SK-N-SH (cell line): Measurements from ENCODE around the gene CTSZ. TPM values are rescaled to one million over a fixed set of nuclear protein-coding genes. Genes with fewer than 3 reads are reported as not detected.
A peak's percentile ranks its signal among the peaks of the same experiment; 100 is the strongest.
"Not testable (repeated sequence)": the region's sequence is repeated elsewhere in the genome, so short reads cannot be mapped to it uniquely, and the experiment has no call there.

Experiments
- CTCF ChIA-PET: fragments of 300-600, 350-600 bp; formaldehyde crosslinking; extraction: SDS; loops from one replicate; lab custom pipeline; 2021; lab: Yijun Ruan, JAX
- POLR2A ChIA-PET: fragments of 350-600 bp; sonication (Branson Sonifier 250); formaldehyde crosslinking; extraction: SDS; loops from one replicate; lab custom pipeline; 2020; ENCODE audit warnings: antibody characterized with exemption, inconsistent platforms; lab: Yijun Ruan, JAX
- DNase-seq: peaks from one replicate; pipeline ENCODE4 v3.0.0; 2012
- H2AFZ ChIP-seq: fragments of 200-600 bp; sonication (generic); 2 replicates; pipeline ENCODE4 v1.8.1; 2016; ENCODE audit warnings: antibody characterized with exemption, mild to moderate bottlenecking, low read depth
- H3F3A ChIP-seq: fragments of 200-600 bp; sonication (generic); replicated peaks from 2 replicates; pipeline ENCODE3; 2016; ENCODE audit warnings: antibody characterized with exemption, mild to moderate bottlenecking; ENCODE audit not compliant: insufficient read depth
- H3K27ac ChIP-seq, 2 experiments: fragments of 200-500 bp in 1 of 2; fragments of 200-600 bp in 1 of 2; sonication (Bioruptor generic) in 1 of 2; sonication (generic), shearing (Covaris generic) in 1 of 2; 2 replicates each; pipeline versions ENCODE4 v1.5.1 to v1.6.1; 2014 to 2016; ENCODE audit warnings: low read depth in 2 of 2, inconsistent platforms in 1 of 2, low read length in 1 of 2, mild to moderate bottlenecking in 1 of 2, mixed read lengths in 1 of 2
- H3K27me3 ChIP-seq: fragments of 200-600 bp; sonication (generic), shearing (Covaris generic); 2 replicates; pipeline ENCODE4 v1.6.1; 2016; ENCODE audit warnings: mixed run types; ENCODE audit not compliant: insufficient read depth
- H3K36me3 ChIP-seq, 2 experiments: fragments of 200-500 bp in 1 of 2; fragments of 200-600 bp in 1 of 2; sonication (Bioruptor generic) in 1 of 2; sonication (generic) in 1 of 2; replicated peaks in 1 of 2; 2 replicates each; pipeline versions ENCODE3 to v1.5.1; 2014 to 2016; ENCODE audit warnings: low read length in 1 of 2, mild to moderate bottlenecking in 1 of 2; ENCODE audit not compliant: insufficient read depth in 2 of 2, control insufficient read depth in 1 of 2
- H3K4me1 ChIP-seq, 2 experiments: fragments of 200-500 bp in 1 of 2; fragments of 200-600 bp in 1 of 2; sonication (Bioruptor generic) in 1 of 2; sonication (generic), shearing (Covaris generic) in 1 of 2; 2 replicates each; pipeline versions ENCODE4 v1.5.1 to v1.6.1; 2014 to 2016; ENCODE audit warnings: low read depth in 1 of 2, low read length in 1 of 2, mixed run types in 1 of 2; ENCODE audit not compliant: insufficient read depth in 2 of 2, control insufficient read depth in 1 of 2
- H3K4me2 ChIP-seq: fragments of 200-600 bp; sonication (generic), shearing (Covaris generic); 2 replicates; pipeline ENCODE4 v1.6.1; 2017; ENCODE audit warnings: mixed run types
- H3K4me3 ChIP-seq, 2 experiments: fragments of 200-500 bp in 1 of 2; fragments of 200-600 bp in 1 of 2; sonication (Bioruptor generic) in 1 of 2; sonication (generic), shearing (Covaris generic) in 1 of 2; 2 replicates each; pipeline versions ENCODE4 v1.5.1 to v1.8.1; 2014 to 2016; ENCODE audit warnings: low read depth in 2 of 2, inconsistent platforms in 1 of 2, low read length in 1 of 2, mild to moderate bottlenecking in 1 of 2, mixed read lengths in 1 of 2, moderate library complexity in 1 of 2
- H3K79me2 ChIP-seq: fragments of 200-600 bp; sonication (generic); 2 replicates; pipeline ENCODE4 v1.8.1; 2017; ENCODE audit warnings: mild to moderate bottlenecking; ENCODE audit not compliant: insufficient read depth
- H3K9ac ChIP-seq: fragments of 200-600 bp; sonication (generic); 2 replicates; pipeline ENCODE4 v1.6.1; 2017; ENCODE audit warnings: mixed run types
- H3K9me2 ChIP-seq: fragments of 200-600 bp; sonication (generic); 2 replicates; pipeline ENCODE4 v1.6.1; 2017; ENCODE audit warnings: mixed run types
- H3K9me3 ChIP-seq: fragments of 200-600 bp; sonication (generic); 2 replicates; pipeline ENCODE4 v1.6.1; 2017; ENCODE audit warnings: mixed run types, mild to moderate bottlenecking, moderate library complexity
- H4K20me1 ChIP-seq: fragments of 200-600 bp; sonication (generic); 2 replicates; pipeline ENCODE4 v1.6.1; 2017; ENCODE audit warnings: mild to moderate bottlenecking, mixed run types; ENCODE audit not compliant: insufficient read depth
- ELF1 ChIP-seq: IDR thresholded peaks from 2 replicates; pipeline ENCODE4 v1.4.0; 2012
- EP300 ChIP-seq, 2 experiments: IDR thresholded peaks; 2 replicates each; pipeline versions ENCODE4 v1.4.0 to v1.6.1; 2012; ENCODE audit warnings: borderline replicate concordance in 1 of 2, low read depth in 1 of 2, low read length in 1 of 2
- FOSL2 ChIP-seq: IDR thresholded peaks from 2 replicates; pipeline ENCODE4 v1.4.0; 2012; ENCODE audit warnings: low read depth, mild to moderate bottlenecking, moderate library complexity, borderline replicate concordance
- FOXJ3 ChIP-seq: sonication (generic); formaldehyde crosslinking; IDR thresholded peaks from 2 replicates; pipeline ENCODE4 v1.5.1; 2020; ENCODE audit warnings: mild to moderate bottlenecking, missing genetic modification reagents
- FOXM1 ChIP-seq: IDR thresholded peaks from 2 replicates; pipeline ENCODE4 v1.4.0; 2012; ENCODE audit warnings: low read depth, mild to moderate bottlenecking
- GABPA ChIP-seq: IDR thresholded peaks from 2 replicates; pipeline ENCODE4 v1.4.0; 2012; ENCODE audit warnings: low read depth, mild to moderate bottlenecking
- GATA2 ChIP-seq: sonication (generic); formaldehyde crosslinking; IDR thresholded peaks from 2 replicates; pipeline ENCODE4 v1.5.0; 2020; ENCODE audit warnings: mild to moderate bottlenecking, missing genetic modification reagents
- MXI1 ChIP-seq: IDR thresholded peaks from 2 replicates; pipeline ENCODE4 v1.6.1; 2012; ENCODE audit warnings: mild to moderate bottlenecking, low read depth, low read length, improper control_type of control experiment
- NFIC ChIP-seq: IDR thresholded peaks from 2 replicates; pipeline ENCODE4 v1.4.0; 2012; ENCODE audit warnings: borderline replicate concordance
- RAD21 ChIP-seq: IDR thresholded peaks from 2 replicates; pipeline ENCODE4 v1.6.1; 2012; ENCODE audit warnings: mild to moderate bottlenecking, low read length
- RFX5 ChIP-seq: IDR thresholded peaks from 2 replicates; pipeline ENCODE4 v1.6.1; 2012; ENCODE audit warnings: mild to moderate bottlenecking, improper control_type of control experiment, low read length
- TAF1 ChIP-seq: IDR thresholded peaks from 2 replicates; pipeline ENCODE4 v1.6.1; 2012; ENCODE audit warnings: low read depth, mild to moderate bottlenecking, low read length, moderate library complexity, borderline replicate concordance
- TCF12 ChIP-seq: IDR thresholded peaks from 2 replicates; pipeline ENCODE4 v1.4.0; 2012
- WGBS: methylation state at CpG from one replicate; pipeline ENCODE4 v1.1.6; 2017; ENCODE audit warnings: low lambda C conversion rate; 5-methylcytosine and 5-hydroxymethylcytosine counted together
- polyA plus RNA-seq, 3 experiments: library from polyadenylated mRNA; depleted of rRNA; stranded (reverse); fragments of >200 nt; gene quantifications; 2 replicates each; pipeline ENCODE4 v1.2.3, GENCODE V29; 2012
- TF ChIP-seq, protein P1 (sequence below): IDR thresholded peaks from 2 replicates; pipeline ENCODE4 v1.4.0; 2012; ENCODE audit warnings: low read depth, borderline replicate concordance
- TF ChIP-seq, protein P2 (sequence below): fragments of 200-600 bp; sonication (generic); IDR thresholded peaks from 2 replicates; pipeline ENCODE4 v1.6.1; 2017; ENCODE audit warnings: antibody characterized with exemption, mild to moderate bottlenecking, moderate library complexity
- TF ChIP-seq, protein P3 (sequence below): IDR thresholded peaks from 2 replicates; pipeline ENCODE4 v1.4.0; 2012; ENCODE audit warnings: low read depth

The CTSZ gene
- polyA plus RNA-seq, 1 of the 3 experiments (the other 2 are of a cell fraction): 0.03 TPM

- TF ChIP-seq TAF1 (no peak), NFIC (no peak; the same call in 1 of the 2 replicates), GATA2 (CRISPR knock-in tag) (no peak), RFX5 (no peak)
Measured at GRCh38 chr20:59042796-59043631, 36.0 kb upstream of the CTSZ start (continued).

DNA sequence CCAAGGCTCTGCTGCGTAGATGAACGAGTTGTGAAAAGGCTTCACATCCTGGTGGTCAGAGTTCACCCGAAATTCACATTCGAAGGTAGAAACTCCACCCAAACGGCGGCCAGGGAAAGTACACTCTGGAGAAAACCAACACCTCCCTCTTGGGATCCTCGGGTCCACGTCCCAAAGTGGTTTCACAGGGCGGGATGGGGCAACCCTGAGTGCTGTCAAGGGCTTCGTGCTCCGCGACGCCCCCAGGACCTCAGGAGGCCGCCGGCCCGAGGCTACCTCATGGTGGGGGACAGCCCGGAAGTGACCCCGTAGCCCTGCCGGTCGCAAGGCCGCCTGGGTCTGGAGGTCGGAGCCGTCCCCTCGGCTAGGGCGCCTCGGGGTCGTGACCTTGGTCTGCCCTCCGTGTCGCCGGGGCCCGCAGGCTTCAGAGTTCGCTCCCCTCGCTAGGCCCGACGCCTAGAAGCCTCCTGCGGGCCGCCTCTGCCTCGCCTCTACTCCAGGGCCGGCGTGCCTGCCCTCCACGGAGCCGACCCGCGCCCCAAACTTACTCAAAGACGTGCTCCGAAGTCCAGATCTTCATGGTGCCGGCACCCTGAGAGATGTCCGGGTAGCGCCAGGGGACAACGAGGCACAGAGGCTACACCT, 35.2 kb upstream of the CTSZ start, which contains the start of gene PRELID3B:
Gene PRELID3B (minus strand): TSS at position 636 of the 645 bp plus-strand sequence. CDS start 56 bp downstream, at position 580.
- Histone ChIP-seq H3K4me1 (peaks cover 7 to 34% of the 10 kb centered on the region in 2 experiments; a peak in 3 of 4 replicates), H3K4me2 (peak within 1 kb of the TSS; percentile 93), H3F3A (peaks cover 7% of the 10 kb centered on the region), H2AFZ (peak within 1 kb of the TSS; percentile 97), H3K4me3 (peak within 1 kb of the TSS; percentile 75 to 89), H3K9me3 (no peaks in the 10 kb centered on the region), H3K27ac (peak within 1 kb of the TSS; percentile 48 to 89; a peak in 3 of 4 replicates), H3K36me3 (peaks cover 17 to 29% of the 10 kb centered on the region in 2 experiments), H4K20me1 (peaks cover 4% of the 10 kb centered on the region; the same call in 1 of the 2 replicates), H3K9ac (peak within 1 kb of the TSS; percentile 59), H3K27me3 (no peaks in the 10 kb centered on the region), H3K9me2 (no peaks in the 10 kb centered on the region), H3K79me2 (peaks cover 53% of the 10 kb centered on the region)
- DNase-seq: peak; percentile 69
- CTCF ChIA-PET: interaction anchor here (0.9 to 3.5 kb wide), 2 partner anchors 21 to 181 kb away, joined by 3 to 20 read pairs; no protein-coding TSS in a partner anchor
- WGBS: 7% methylated on average over 6 of the region's 50 CpGs
- POLR2A ChIA-PET: interaction anchor here (1.0 to 2.1 kb wide), 2 partner anchors 10 to 180 kb away, joined by 3 to 10 read pairs; partner anchors contain the start of gene ATP5F1E
- TF ChIP-seq RAD21: no peak
- TF ChIP-seq, protein P1, sequence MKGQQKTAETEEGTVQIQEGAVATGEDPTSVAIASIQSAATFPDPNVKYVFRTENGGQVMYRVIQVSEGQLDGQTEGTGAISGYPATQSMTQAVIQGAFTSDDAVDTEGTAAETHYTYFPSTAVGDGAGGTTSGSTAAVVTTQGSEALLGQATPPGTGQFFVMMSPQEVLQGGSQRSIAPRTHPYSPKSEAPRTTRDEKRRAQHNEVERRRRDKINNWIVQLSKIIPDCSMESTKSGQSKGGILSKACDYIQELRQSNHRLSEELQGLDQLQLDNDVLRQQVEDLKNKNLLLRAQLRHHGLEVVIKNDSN: peak; percentile 34; the same call in 1 of the 2 replicates
- TF ChIP-seq EP300 (IDR thresholded peaks at IDR 0.05; ENCODE audit: borderline replicate concordance in 1 of 2, low read depth in 1 of 2, low read length in 1 of 2): no peak
- TF ChIP-seq, protein P2, sequence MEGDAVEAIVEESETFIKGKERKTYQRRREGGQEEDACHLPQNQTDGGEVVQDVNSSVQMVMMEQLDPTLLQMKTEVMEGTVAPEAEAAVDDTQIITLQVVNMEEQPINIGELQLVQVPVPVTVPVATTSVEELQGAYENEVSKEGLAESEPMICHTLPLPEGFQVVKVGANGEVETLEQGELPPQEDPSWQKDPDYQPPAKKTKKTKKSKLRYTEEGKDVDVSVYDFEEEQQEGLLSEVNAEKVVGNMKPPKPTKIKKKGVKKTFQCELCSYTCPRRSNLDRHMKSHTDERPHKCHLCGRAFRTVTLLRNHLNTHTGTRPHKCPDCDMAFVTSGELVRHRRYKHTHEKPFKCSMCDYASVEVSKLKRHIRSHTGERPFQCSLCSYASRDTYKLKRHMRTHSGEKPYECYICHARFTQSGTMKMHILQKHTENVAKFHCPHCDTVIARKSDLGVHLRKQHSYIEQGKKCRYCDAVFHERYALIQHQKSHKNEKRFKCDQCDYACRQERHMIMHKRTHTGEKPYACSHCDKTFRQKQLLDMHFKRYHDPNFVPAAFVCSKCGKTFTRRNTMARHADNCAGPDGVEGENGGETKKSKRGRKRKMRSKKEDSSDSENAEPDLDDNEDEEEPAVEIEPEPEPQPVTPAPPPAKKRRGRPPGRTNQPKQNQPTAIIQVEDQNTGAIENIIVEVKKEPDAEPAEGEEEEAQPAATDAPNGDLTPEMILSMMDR: peak; percentile 6; the same call in 1 of the 2 replicates
- no peak for TF ChIP-seq RFX5
- peak; percentile 40; the same call in 1 of the 2 replicates for TF ChIP-seq ELF1
- TF ChIP-seq, protein P3, sequence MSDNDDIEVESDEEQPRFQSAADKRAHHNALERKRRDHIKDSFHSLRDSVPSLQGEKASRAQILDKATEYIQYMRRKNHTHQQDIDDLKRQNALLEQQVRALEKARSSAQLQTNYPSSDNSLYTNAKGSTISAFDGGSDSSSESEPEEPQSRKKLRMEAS: peak; percentile 43
- no peak for TF ChIP-seq TCF12
- TF ChIP-seq FOXM1: no peak
- no peak for TF ChIP-seq MXI1
- TF ChIP-seq GABPA: 0 out of 2 replicates have a peak, but pooled peaks have one; percentile 25
- no peak for TF ChIP-seq FOXJ3 (CRISPR knock-in tag)
- no peak for TF ChIP-seq FOSL2

DNA sequence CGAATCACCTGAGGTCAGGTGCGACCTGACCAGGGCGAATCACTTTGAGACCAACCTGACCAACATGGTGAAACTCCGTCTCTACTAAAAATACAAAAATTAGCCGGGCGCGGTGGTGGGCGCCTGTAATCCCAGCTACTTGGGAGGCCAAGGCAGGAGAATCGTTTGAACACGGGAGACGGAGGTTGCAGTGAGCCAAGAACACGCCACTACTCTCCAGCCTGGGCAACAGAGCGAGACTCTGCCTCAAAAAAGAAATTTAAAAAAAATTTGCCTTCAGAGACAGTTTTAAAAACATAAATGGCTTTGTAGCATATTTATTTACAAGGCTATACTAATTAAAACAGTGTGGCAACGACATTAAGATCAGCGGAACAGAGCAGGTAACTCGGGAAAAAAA, 34.4 kb upstream of the CTSZ start:
- H4K20me1 ChIP-seq, H3K9me3 ChIP-seq, H3F3A ChIP-seq, H3K9me2 ChIP-seq, H3K27me3 ChIP-seq, DNase-seq: not testable (repeated sequence)
- Histone ChIP-seq H3K79me2 (peaks cover 61% of the 10 kb centered on the region), H3K4me2 (peak overlapping the region; percentile 93), H3K4me3 (peak overlapping the region; percentile 75 to 89), H3K36me3 (peaks cover 25 to 37% of the 10 kb centered on the region in 2 experiments), H2AFZ (peak overlapping the region; percentile 88; the same call in 1 of the 2 replicates), H3K27ac (peak overlapping the region; percentile 48 to 89; a peak in 3 of 4 replicates), H3K9ac (peak overlapping the region; percentile 59; the same call in 1 of the 2 replicates), H3K4me1 (peaks cover 7 to 34% of the 10 kb centered on the region in 2 experiments; a peak in 3 of 4 replicates)
- 94% methylated on average over 16 of the region's 16 CpGs for WGBS
- POLR2A ChIA-PET: interaction anchor here (2.1 kb wide), 1 partner anchor 9 kb away, joined by 10 read pairs; the partner anchor contains the start of gene ATP5F1E
- CTCF ChIA-PET: interaction anchor here (0.6 to 3.5 kb wide), 3 partner anchors 22 to 709 kb away, joined by 3 to 20 read pairs (median 3); no protein-coding TSS in a partner anchor
